A549 (cell line): ENCODE data around the gene SLC5A10. TPM values are rescaled to one million over a fixed set of nuclear protein-coding genes. Genes with fewer than 3 reads are reported as not detected.

Experiments used
- ATAC-seq, 2 experiments: fragments of 200-7000 bp in 1 of 2; fragments of >200 bp in 1 of 2; cut with Nextera tagmentation in 1 of 2; cut with Tn5 transposase in 1 of 2; 3 replicates each; pipeline versions ENCODE4 v1.8.0 to v1.9.1; 2018 to 2020; ENCODE audit warnings: mild to moderate bottlenecking in 1 of 2, moderate library complexity in 1 of 2
- CTCF ChIA-PET: fragments of 300-600 bp; sonication (Branson Sonifier 250); formaldehyde crosslinking; extraction: SDS; loops from one replicate; lab custom pipeline; 2021; ENCODE audit warnings: antibody characterized with exemption, inconsistent platforms; lab: Yijun Ruan, JAX
- POLR2A ChIA-PET: fragments of 350-600 bp; formaldehyde crosslinking; extraction: SDS; loops from one replicate; lab custom pipeline; 2021; ENCODE audit warnings: antibody characterized with exemption, inconsistent platforms; lab: Yijun Ruan, JAX
- DNase-seq, 2 experiments: peaks; one replicate each; pipeline versions ENCODE4 v3.0.0 to v3.0.0-alpha.2; 2011 to 2016; ENCODE audit warnings: low read depth in 1 of 2, low spot score in 1 of 2
- FAIRE-seq: peaks from 2 replicates; lab custom pipeline; 2011; peaks lifted over from hg19 to GRCh38; lab: Jason Lieb, UNC
- H3K27ac ChIP-seq, 2 experiments: fragments of >200 bp; sonication (Bioruptor Twin); formaldehyde crosslinking; 3 replicates each; pipeline ENCODE4 v1.5.1; 2016 to 2017
- H3K4me1 ChIP-seq: fragments of >200 bp; sonication (Bioruptor Twin); formaldehyde crosslinking; 3 replicates; pipeline ENCODE4 v1.6.1; 2016
- H3K4me2 ChIP-seq: fragments of >200 bp; sonication (Bioruptor Twin); formaldehyde crosslinking; 3 replicates; pipeline ENCODE4 v1.6.1; 2016
- H3K4me3 ChIP-seq: fragments of >200 bp; sonication (Bioruptor Twin); formaldehyde crosslinking; 3 replicates; pipeline ENCODE4 v1.5.1; 2016
- H3K9me3 ChIP-seq: fragments of >200 bp; sonication (Bioruptor Twin); formaldehyde crosslinking; 3 replicates; pipeline ENCODE4 v1.6.1; 2016
- CHD4 ChIP-seq: fragments of 200-600 bp; sonication (generic); IDR thresholded peaks from 2 replicates; pipeline ENCODE4 v1.6.1; 2016; ENCODE audit warnings: antibody characterized with exemption, mild to moderate bottlenecking, borderline replicate concordance
- HOXA7 ChIP-seq: fragments of 250-450 bp; sonication (Bioruptor Pico); IDR thresholded peaks from 2 replicates; pipeline ENCODE4 v1.5.0; 2020; ENCODE audit warnings: mild to moderate bottlenecking, moderate library complexity
- JUNB ChIP-seq: fragments of >200 bp; sonication (Bioruptor Twin); formaldehyde crosslinking; IDR thresholded peaks from 2 replicates; pipeline ENCODE4 v1.6.1; 2016
- KDM1A ChIP-seq: fragments of 200-600 bp; sonication (generic); IDR thresholded peaks from 2 replicates; pipeline ENCODE4 v1.6.1; 2016; ENCODE audit warnings: low read depth, mild to moderate bottlenecking
- NR3C1 ChIP-seq: fragments of >200 bp; sonication (Bioruptor Twin); formaldehyde crosslinking; IDR thresholded peaks from 3 replicates; pipeline ENCODE4 v1.6.1; 2017
- POLR2AphosphoS2 ChIP-seq: conservative IDR thresholded peaks from 2 replicates; pipeline ENCODE4 v1.6.1; 2012; ENCODE audit warnings: low read length, improper control_type of control experiment, inconsistent platforms
- SMC3 ChIP-seq: fragments of >200 bp; sonication (Bioruptor Twin); formaldehyde crosslinking; IDR thresholded peaks from 3 replicates; pipeline ENCODE4 v1.6.1; 2018; ENCODE audit warnings: inconsistent platforms
- TP53 ChIP-seq: fragments of 250-450 bp; sonication (Bioruptor Pico); IDR thresholded peaks from 2 replicates; pipeline ENCODE4 v1.5.0; 2021; ENCODE audit warnings: mild to moderate bottlenecking, moderate library complexity
- ZFP36 ChIP-seq: fragments of 450-650 bp; IDR thresholded peaks from 2 replicates; pipeline ENCODE4 v1.6.1; 2014; ENCODE audit warnings: borderline replicate concordance; ENCODE audit not compliant: partially characterized antibody
- WGBS: methylation state at CpG from one replicate; pipeline ENCODE4 v1.1.6; 2017; ENCODE audit errors: missing lambda C conversion rate; 5-methylcytosine and 5-hydroxymethylcytosine counted together
- polyA plus RNA-seq, 4 experiments: library from polyadenylated mRNA; depleted of rRNA in 3 of 4; stranded (reverse); fragments of >200 nt; fragmentation: RNase III in 1 of 4; extraction: RNeasy Plus Mini Kit Qiagen cat#74134 plus additional on column Dnase treatment in 1 of 4; gene quantifications; 2 replicates in 3 of 4; 3 replicates in 1 of 4; pipeline ENCODE4 v1.2.3, GENCODE V29; 2011 to 2017
- TF ChIP-seq, protein P1 (sequence below): fragments of >200 bp; sonication (Bioruptor Twin); formaldehyde crosslinking; IDR thresholded peaks from 2 replicates; pipeline ENCODE4 v1.6.1; 2016
- TF ChIP-seq, protein P2 (sequence below): fragments of 200-600 bp; sonication (generic); IDR thresholded peaks from 2 replicates; pipeline ENCODE4 v1.6.1; 2016; ENCODE audit warnings: antibody characterized with exemption, mild to moderate bottlenecking, moderate library complexity
- TF ChIP-seq, protein P3 (sequence below): fragments of 450-650 bp; IDR thresholded peaks from 2 replicates; pipeline ENCODE4 v1.6.1; 2014; ENCODE audit warnings: antibody characterized with exemption
- TF ChIP-seq, protein P4 (sequence below): fragments of 250-450 bp; sonication (Bioruptor Pico); IDR thresholded peaks from 2 replicates; pipeline ENCODE4 v1.5.0; 2021; ENCODE audit warnings: mild to moderate bottlenecking, moderate library complexity, borderline replicate concordance

Gene SLC5A10
- polyA plus RNA-seq, 2 of the 4 experiments (the other 2 are of a cell fraction) = 0.15 to 0.28 TPM

DNA sequence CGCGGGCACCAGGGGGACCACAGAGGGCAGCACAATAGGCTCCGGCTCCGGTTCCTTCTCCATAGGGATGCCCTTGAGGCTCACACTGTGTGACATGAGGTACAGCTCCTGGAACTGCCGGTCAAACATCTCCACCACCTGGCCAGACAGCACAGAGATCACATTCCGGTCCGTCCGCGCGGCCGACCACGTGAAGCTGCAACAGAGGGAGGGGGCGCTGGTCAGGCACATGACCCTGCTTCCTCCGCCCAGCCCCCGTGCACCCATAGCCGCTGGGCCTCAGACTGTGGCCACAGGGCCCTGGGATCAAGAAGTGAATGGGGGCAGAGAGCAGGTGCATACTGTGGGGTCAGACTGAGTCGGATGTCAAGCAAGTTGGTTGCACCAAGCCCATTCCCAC is 26.7 kb downstream of the SLC5A10 start:
- no peak for DNase-seq
- no peak for FAIRE-seq
- 95% methylated on average over 16 of the region's 17 CpGs for WGBS
- Histone ChIP-seq H3K4me3 (no peak overlapping the region), H3K27ac (no peak overlapping the region), H3K4me2 (no peak overlapping the region), H3K9me3 (no peaks in the 10 kb centered on the region), H3K4me1 (peaks cover 24% of the 10 kb centered on the region)
- ATAC-seq = no peak
- ChIA-PET CTCF (interaction anchor here (0.6 to 20.6 kb wide), 7 partner anchors 10 to 695 kb away, joined by 3 to 215 read pairs (median 4); partner anchors contain the start of gene FAM83G), POLR2A (no interaction called here)
- TF ChIP-seq JUNB = no peak
- TF ChIP-seq TP53 (CRISPR knock-in tag) = no peak
- TF ChIP-seq, protein P1, sequence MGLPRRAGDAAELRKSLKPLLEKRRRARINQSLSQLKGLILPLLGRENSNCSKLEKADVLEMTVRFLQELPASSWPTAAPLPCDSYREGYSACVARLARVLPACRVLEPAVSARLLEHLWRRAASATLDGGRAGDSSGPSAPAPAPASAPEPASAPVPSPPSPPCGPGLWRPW = no peak
- TF ChIP-seq KDM1A = no peak
- TF ChIP-seq ZFP36 = no peak

DNA sequence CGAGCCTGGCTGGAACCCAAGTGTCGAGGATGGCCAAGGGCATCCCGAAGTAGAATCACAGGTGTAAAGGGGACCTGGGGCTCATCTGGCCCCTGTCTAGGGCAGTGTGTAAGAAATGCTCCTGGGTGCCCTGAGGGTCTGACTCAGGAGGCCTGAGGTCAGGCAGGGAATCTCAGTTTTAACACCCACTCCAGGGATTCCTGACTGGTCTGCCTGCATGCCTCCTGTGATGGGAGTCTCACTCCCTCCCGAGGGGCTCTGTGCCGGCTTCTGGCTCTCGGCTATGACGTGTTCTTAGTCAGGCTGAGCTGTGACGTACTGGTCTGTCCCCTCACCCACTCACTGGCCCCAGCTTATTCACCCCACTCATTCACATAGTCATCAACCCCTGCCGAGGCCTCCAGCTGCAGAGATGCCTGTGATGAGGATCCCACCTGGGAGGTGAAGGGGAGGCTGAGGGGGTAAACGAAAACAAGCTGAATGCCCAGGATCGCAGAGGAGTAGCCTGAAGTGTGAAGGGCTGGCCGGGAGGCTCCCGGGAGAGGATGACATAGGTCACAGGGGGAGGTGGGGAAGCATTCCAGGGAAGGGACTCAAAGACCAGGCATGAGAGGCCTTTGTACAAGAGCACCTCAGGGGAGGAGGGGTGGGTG is 28.8 kb downstream of the SLC5A10 start:
- ATAC-seq (no peak), FAIRE-seq (no peak), DNase-seq (no peak)
- peak overlapping the region; percentile 72 to 88 for H3K27ac ChIP-seq
- H3K9me3 ChIP-seq = no peaks in the 10 kb centered on the region
- H3K4me2 ChIP-seq = no peak overlapping the region
- ChIA-PET POLR2A (no interaction called here), CTCF (interaction anchor here (1.2 to 20.6 kb wide), 5 partner anchors 10 to 24 kb away, joined by 4 to 215 read pairs (median 5); partner anchors contain the start of gene FAM83G)
- H3K4me1 ChIP-seq = peaks cover 24% of the 10 kb centered on the region
- no peak overlapping the region for H3K4me3 ChIP-seq
- TF ChIP-seq NR3C1 = no peak
- no peak for TF ChIP-seq CHD4
- TF ChIP-seq, protein P2, sequence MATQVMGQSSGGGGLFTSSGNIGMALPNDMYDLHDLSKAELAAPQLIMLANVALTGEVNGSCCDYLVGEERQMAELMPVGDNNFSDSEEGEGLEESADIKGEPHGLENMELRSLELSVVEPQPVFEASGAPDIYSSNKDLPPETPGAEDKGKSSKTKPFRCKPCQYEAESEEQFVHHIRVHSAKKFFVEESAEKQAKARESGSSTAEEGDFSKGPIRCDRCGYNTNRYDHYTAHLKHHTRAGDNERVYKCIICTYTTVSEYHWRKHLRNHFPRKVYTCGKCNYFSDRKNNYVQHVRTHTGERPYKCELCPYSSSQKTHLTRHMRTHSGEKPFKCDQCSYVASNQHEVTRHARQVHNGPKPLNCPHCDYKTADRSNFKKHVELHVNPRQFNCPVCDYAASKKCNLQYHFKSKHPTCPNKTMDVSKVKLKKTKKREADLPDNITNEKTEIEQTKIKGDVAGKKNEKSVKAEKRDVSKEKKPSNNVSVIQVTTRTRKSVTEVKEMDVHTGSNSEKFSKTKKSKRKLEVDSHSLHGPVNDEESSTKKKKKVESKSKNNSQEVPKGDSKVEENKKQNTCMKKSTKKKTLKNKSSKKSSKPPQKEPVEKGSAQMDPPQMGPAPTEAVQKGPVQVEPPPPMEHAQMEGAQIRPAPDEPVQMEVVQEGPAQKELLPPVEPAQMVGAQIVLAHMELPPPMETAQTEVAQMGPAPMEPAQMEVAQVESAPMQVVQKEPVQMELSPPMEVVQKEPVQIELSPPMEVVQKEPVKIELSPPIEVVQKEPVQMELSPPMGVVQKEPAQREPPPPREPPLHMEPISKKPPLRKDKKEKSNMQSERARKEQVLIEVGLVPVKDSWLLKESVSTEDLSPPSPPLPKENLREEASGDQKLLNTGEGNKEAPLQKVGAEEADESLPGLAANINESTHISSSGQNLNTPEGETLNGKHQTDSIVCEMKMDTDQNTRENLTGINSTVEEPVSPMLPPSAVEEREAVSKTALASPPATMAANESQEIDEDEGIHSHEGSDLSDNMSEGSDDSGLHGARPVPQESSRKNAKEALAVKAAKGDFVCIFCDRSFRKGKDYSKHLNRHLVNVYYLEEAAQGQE = no peak
- TF ChIP-seq HOXA7 = no peak
- WGBS = 85% methylated on average over 13 of the region's 13 CpGs

DNA sequence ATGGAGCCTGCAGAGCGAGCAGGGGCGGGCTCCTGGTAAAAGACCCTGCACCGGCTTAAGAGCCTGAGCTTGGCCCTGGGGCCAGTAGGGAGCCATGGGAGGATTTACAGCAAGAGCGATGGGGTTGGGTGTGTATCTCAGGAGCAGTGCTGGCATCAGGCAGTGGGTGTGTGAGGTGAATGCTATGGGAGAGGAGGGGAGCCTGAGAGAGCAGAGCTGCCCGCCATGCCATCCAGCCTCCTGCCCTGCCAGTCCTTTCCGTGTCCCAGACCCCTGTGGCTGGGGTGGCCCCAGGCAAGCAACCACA is 29.3 kb downstream of the SLC5A10 start:
- H3K27ac ChIP-seq = peak overlapping the region; percentile 72 to 88
- ChIA-PET POLR2A (no interaction called here), CTCF (interaction anchor here (1.2 to 20.6 kb wide), 4 partner anchors 10 to 23 kb away, joined by 4 to 215 read pairs (median 4); partner anchors contain the start of gene FAM83G)
- no peak for FAIRE-seq
- WGBS = 97% methylated on average over 6 of the region's 6 CpGs
- ATAC-seq = peak in 1 of 2 experiments; percentile 2; a peak in 2 of 6 replicates
- peak overlapping the region; percentile 50; the same call in 1 of the 3 replicates for H3K4me2 ChIP-seq
- H3K9me3 ChIP-seq = no peaks in the 10 kb centered on the region
- no peak for DNase-seq
- TF ChIP-seq, protein P3, sequence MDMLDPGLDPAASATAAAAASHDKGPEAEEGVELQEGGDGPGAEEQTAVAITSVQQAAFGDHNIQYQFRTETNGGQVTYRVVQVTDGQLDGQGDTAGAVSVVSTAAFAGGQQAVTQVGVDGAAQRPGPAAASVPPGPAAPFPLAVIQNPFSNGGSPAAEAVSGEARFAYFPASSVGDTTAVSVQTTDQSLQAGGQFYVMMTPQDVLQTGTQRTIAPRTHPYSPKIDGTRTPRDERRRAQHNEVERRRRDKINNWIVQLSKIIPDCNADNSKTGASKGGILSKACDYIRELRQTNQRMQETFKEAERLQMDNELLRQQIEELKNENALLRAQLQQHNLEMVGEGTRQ = no peak
- TF ChIP-seq SMC3 = no peak
- TF ChIP-seq, protein P4, sequence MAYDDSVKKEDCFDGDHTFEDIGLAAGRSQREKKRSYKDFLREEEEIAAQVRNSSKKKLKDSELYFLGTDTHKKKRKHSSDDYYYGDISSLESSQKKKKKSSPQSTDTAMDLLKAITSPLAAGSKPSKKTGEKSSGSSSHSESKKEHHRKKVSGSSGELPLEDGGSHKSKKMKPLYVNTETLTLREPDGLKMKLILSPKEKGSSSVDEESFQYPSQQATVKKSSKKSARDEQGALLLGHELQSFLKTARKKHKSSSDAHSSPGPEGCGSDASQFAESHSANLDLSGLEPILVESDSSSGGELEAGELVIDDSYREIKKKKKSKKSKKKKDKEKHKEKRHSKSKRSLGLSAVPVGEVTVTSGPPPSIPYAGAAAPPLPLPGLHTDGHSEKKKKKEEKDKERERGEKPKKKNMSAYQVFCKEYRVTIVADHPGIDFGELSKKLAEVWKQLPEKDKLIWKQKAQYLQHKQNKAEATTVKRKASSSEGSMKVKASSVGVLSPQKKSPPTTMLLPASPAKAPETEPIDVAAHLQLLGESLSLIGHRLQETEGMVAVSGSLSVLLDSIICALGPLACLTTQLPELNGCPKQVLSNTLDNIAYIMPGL (CRISPR knock-in tag) = no peak
- no peak for TF ChIP-seq POLR2AphosphoS2
- H3K4me1 ChIP-seq = peaks cover 24% of the 10 kb centered on the region
- H3K4me3 ChIP-seq = no peak overlapping the region
